ENCODE measurements around the gene POTEC. TPM values are rescaled to one million over a fixed set of nuclear protein-coding genes. Genes with fewer than 3 reads are reported as not detected.

POTEC gene
- total and polyA plus RNA-seq, 9 of the 15 experiments (the other 6 are each of a cell fraction or from before 2014, with no cell fraction given), result 0.01 TPM; not detected in 8

- TF ChIP-seq ZNF518B (CRISPR knock-in tag; IDR thresholded peaks at IDR 0.05) (no peak), TOE1 (IDR thresholded peaks at IDR 0.05; ENCODE audit: borderline replicate concordance) (no peak), TOE1 (CRISPR knock-in tag; IDR thresholded peaks at IDR 0.05; ENCODE audit: borderline replicate concordance, low read depth) (no peak), JUNB (CRISPR knock-in tag; conservative IDR thresholded peaks at IDR 0.05) (no peak), HOMEZ (CRISPR knock-in tag; IDR thresholded peaks at IDR 0.05) (no peak), RCOR1 (IDR thresholded peaks at IDR 0.05; ENCODE audit: borderline replicate concordance in 1 of 2, low read depth in 2 of 2, low read length in 2 of 2) (no peak), KLF10 (CRISPR knock-in tag; IDR thresholded peaks at IDR 0.05) (no peak), PCBP1 (IDR thresholded peaks at IDR 0.05; ENCODE audit: low read depth, low read length, poor library complexity, severe bottlenecking) (no peak), ATF3 (IDR thresholded peaks at IDR 0.05) (no peak), ATF3 (CRISPR knock-in tag; conservative IDR thresholded peaks at IDR 0.05) (no peak), RNF219 (CRISPR knock-in tag; IDR thresholded peaks at IDR 0.05) (no peak), ATF2 (CRISPR knock-in tag; IDR thresholded peaks at IDR 0.05) (no peak), ZFP36 (IDR thresholded peaks at IDR 0.05; ENCODE audit: low read depth, low read length, partially characterized antibody) (no peak), ZHX1 (conservative IDR thresholded peaks at IDR 0.05; ENCODE audit: low read length) (no peak), CREB1 (IDR thresholded peaks at IDR 0.05) (no peak), CREB1 (CRISPR knock-in tag; IDR thresholded peaks at IDR 0.05) (no peak)
Observed at GRCh38 chr18:14577971-14578370, 34.6 kb upstream of the POTEC start (continued).

Measured in K562 (cell line).